Caco-2 (cell line): Measurements from ENCODE around the gene SELENOT. TPM values are rescaled to one million over a fixed set of nuclear protein-coding genes. Genes with fewer than 3 reads are reported as not detected.
"Not testable (repeated sequence)": the region's sequence is repeated elsewhere in the genome, so short reads cannot be mapped to it uniquely, and the experiment has no call there.

Experiments used
- BruUV-seq: library from RNA; stranded (reverse); fragments of 400-500 nt; replicated peaks from 2 replicates; lab custom pipeline; 2021; lab: Mats Ljungman, UMichigan
- CTCF ChIA-PET: fragments of 300-600 bp; sonication (Branson Sonifier 250); formaldehyde crosslinking; loops from one replicate; lab custom pipeline; 2022; ENCODE audit warnings: antibody characterized with exemption; lab: Charles Lee
- POLR2A ChIA-PET: fragments of 300-600 bp; sonication (Branson Sonifier 250); formaldehyde crosslinking; loops from one replicate; lab custom pipeline; 2022; ENCODE audit warnings: antibody characterized with exemption; lab: Charles Lee
- DNase-seq, 2 experiments: peaks; one replicate each; pipeline versions ENCODE4 v3.0.0 to v3.0.0-alpha.2; 2020 to 2022
- H3K27me3 ChIP-seq: replicated peaks from 2 replicates; pipeline ENCODE4 v1.6.0; 2011; ENCODE audit warnings: low read length; ENCODE audit not compliant: control insufficient read depth, insufficient read depth
- H3K36me3 ChIP-seq: 2 replicates; pipeline ENCODE4 v1.5.1; 2011; ENCODE audit warnings: low read length; ENCODE audit not compliant: control insufficient read depth, insufficient read depth
- H3K4me1 ChIP-seq: fragments of 250-450 bp; sonication (Bioruptor Pico); 2 replicates; pipeline ENCODE4 v1.5.1; 2020; ENCODE audit warnings: mild to moderate bottlenecking
- H3K4me3 ChIP-seq: 2 replicates; pipeline ENCODE4 v1.5.1; 2011; ENCODE audit warnings: low read depth, mild to moderate bottlenecking, control low read depth, low read length
- H3K9me3 ChIP-seq: fragments of 250-450 bp; sonication (Bioruptor Pico); 2 replicates; pipeline ENCODE4 v1.5.1; 2020; ENCODE audit warnings: mild to moderate bottlenecking, moderate library complexity
- H3K27ac Mint-ChIP-seq: one replicate; pipeline ENCODE4 v1.8.0; 2022; ENCODE audit warnings: mixed read lengths; ENCODE audit not compliant: unreplicated experiment
- H3K27me3 Mint-ChIP-seq: one replicate; pipeline ENCODE4 v1.8.0; 2022; ENCODE audit warnings: mixed read lengths; ENCODE audit not compliant: insufficient read depth, unreplicated experiment
- H3K36me3 Mint-ChIP-seq: one replicate; pipeline ENCODE4 v1.8.0; 2022; ENCODE audit warnings: mild to moderate bottlenecking, mixed read lengths; ENCODE audit not compliant: insufficient read depth, unreplicated experiment
- H3K4me1 Mint-ChIP-seq: one replicate; pipeline ENCODE4 v1.8.0; 2022; ENCODE audit warnings: low read depth, mixed read lengths; ENCODE audit not compliant: unreplicated experiment
- H3K4me3 Mint-ChIP-seq: one replicate; pipeline ENCODE4 v1.8.0; 2022; ENCODE audit warnings: mild to moderate bottlenecking, moderate library complexity, mixed read lengths; ENCODE audit not compliant: unreplicated experiment
- H3K9me3 Mint-ChIP-seq: one replicate; pipeline ENCODE4 v1.8.0; 2022; ENCODE audit warnings: mixed read lengths; ENCODE audit not compliant: unreplicated experiment
- CTCF ChIP-seq, 2 experiments: fragments of 200-600 bp in 1 of 2; IDR thresholded peaks; 1 replicate in 1 of 2; 2 replicates in 1 of 2; pipeline versions ENCODE4 v1.5.1 to v1.8.0; 2011 to 2022; ENCODE audit warnings: antibody characterized with exemption in 1 of 2, control low read depth in 1 of 2, inconsistent platforms in 1 of 2, low read depth in 1 of 2, low read length in 1 of 2, mild to moderate bottlenecking in 1 of 2, moderate library complexity in 1 of 2; ENCODE audit not compliant: insufficient read depth in 1 of 2, severe bottlenecking in 1 of 2, unreplicated experiment in 1 of 2
- intact Hi-C: fragments of 100-400 bp; cut with micrococcal nuclease; formaldehyde crosslinking; loops from one replicate; pipeline ENCODE4 v1.10.0; 2022; ENCODE audit not compliant: unreplicated experiment
- total RNA-seq: library from RNA; stranded (reverse); gene quantifications from 2 replicates; pipeline ENCODE4 v1.2.3, GENCODE V29; 2022

Gene SELENOT
- total RNA-seq, 1 experiment from 2014 or later: 124 TPM

DNA sequence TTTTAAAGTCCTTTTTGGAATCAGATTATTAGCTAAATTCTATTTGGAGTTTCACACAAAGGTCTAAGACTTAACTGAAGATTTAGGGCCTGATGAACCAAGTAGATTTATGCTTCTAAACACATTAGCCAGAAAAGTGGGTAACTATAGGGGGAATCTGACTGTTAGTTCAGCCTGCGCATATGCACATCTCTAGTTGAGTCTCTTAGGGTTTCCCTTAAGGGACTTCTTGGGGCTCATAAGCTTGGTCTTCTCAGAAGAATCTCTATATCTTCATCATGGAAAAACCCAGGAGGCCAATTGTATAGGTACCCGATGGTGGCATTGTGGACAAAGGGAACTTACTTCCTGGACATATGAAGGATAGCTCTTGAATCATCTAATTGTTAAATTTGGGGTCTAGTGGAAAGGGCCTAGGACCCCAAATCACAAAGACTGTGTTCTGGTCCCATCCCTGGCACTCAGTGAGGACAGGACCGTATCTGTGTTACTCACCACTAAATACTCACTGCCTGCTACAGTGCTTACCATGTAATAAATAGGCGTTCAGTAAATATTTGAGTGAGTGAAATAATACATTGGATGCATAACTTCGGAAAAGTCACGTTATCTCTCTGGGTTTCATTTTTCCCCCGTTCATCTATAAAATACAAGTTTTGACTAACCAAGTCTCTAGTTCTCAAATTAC is 17.0 kb downstream of the SELENOT start:
- H3K27me3 Mint-ChIP-seq: no peaks in the 10 kb centered on the region
- TF ChIP-seq CTCF (IDR thresholded peaks at IDR 0.05; ENCODE audit: insufficient read depth in 1 of 2, low read depth in 1 of 2, low read length in 1 of 2, severe bottlenecking in 1 of 2, unreplicated experiment in 1 of 2): no peak
- Histone ChIP-seq H3K4me1 (no peaks in the 10 kb centered on the region; the same call in 1 of the 2 replicates), H3K27me3 (no peaks in the 10 kb centered on the region), H3K9me3 (no peaks in the 10 kb centered on the region), H3K36me3 (no peaks in the 10 kb centered on the region), H3K4me3 (no peak overlapping the region)
- ChIA-PET CTCF (no interaction called here), POLR2A (no interaction called here)
- peaks cover 8% of the 10 kb centered on the region for H3K36me3 Mint-ChIP-seq
- no TSS peak for BruUV-seq
- H3K4me3 Mint-ChIP-seq: no peak overlapping the region
- intact Hi-C loops: no loop called here
- no peak overlapping the region for H3K27ac Mint-ChIP-seq
- no peaks in the 10 kb centered on the region for H3K4me1 Mint-ChIP-seq
- no peaks in the 10 kb centered on the region for H3K9me3 Mint-ChIP-seq
- DNase-seq: no peak

DNA sequence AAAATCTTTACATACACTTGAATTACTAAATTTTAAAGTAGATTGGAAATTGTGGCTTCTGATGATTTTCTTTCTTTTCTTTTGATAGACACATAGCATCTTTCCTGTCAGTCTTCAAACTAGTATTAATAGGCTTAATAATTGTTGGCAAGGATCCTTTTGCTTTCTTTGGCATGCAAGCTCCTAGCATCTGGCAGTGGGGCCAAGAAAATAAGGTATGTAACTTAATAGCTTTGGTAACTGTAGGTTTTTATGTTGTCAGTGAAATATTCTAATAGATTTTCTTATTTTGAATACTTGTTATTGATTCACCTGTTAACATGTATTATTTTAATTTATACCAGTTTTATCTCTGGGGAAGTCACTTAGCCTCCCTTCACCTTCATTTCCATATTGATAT is 19.8 kb downstream of the SELENOT start:
- H3K9me3 ChIP-seq: not testable (repeated sequence)

GRCh38 chr3:150623945-150624344 is 20.8 kb downstream of the SELENOT start:
- no peaks in the 10 kb centered on the region for H3K36me3 ChIP-seq
- H3K9me3 Mint-ChIP-seq: no peaks in the 10 kb centered on the region
- POLR2A ChIA-PET: no interaction called here
- H3K27me3 ChIP-seq: no peaks in the 10 kb centered on the region
- CTCF ChIA-PET: no interaction called here
- peaks cover 23% of the 10 kb centered on the region for H3K36me3 Mint-ChIP-seq
- H3K4me3 Mint-ChIP-seq: no peak overlapping the region
- no peaks in the 10 kb centered on the region for H3K9me3 ChIP-seq
- no TSS peak for BruUV-seq
- no peak overlapping the region for H3K27ac Mint-ChIP-seq
- DNase-seq: no peak
- TF ChIP-seq CTCF (IDR thresholded peaks at IDR 0.05; ENCODE audit: insufficient read depth in 1 of 2, low read depth in 1 of 2, low read length in 1 of 2, severe bottlenecking in 1 of 2, unreplicated experiment in 1 of 2): no peak
- no peaks in the 10 kb centered on the region for H3K4me1 Mint-ChIP-seq
- no peaks in the 10 kb centered on the region for H3K27me3 Mint-ChIP-seq
- no peak overlapping the region for H3K4me3 ChIP-seq
- H3K4me1 ChIP-seq: no peaks in the 10 kb centered on the region; the same call in 1 of the 2 replicates
- intact Hi-C loops: no loop called here

More for the DNA sequence above, 19.8 kb downstream of the SELENOT start:
- H3K4me3 Mint-ChIP-seq, DNase-seq, H3K4me1 ChIP-seq, H3K27me3 Mint-ChIP-seq, H3K4me1 Mint-ChIP-seq, H3K27ac Mint-ChIP-seq, H3K9me3 Mint-ChIP-seq, BruUV-seq, POLR2A ChIA-PET, H3K4me3 ChIP-seq, intact Hi-C loops, H3K27me3 ChIP-seq, CTCF ChIA-PET, H3K36me3 ChIP-seq: not testable (repeated sequence)
- peaks cover 23% of the 10 kb centered on the region for H3K36me3 Mint-ChIP-seq
